ENCODE results near the gene C1QTNF3.
A peak's percentile ranks its signal among the peaks of the same experiment; 100 is the strongest.
"Not testable (repeated sequence)": the region's sequence is repeated elsewhere in the genome, so short reads cannot be mapped to it uniquely, and the experiment has no call there.

The C1QTNF3 gene

GRCh38 chr5:34037726-34038125, 5.3 kb downstream of the C1QTNF3 start:
- Histone ChIP-seq H3K4me1 (ENCODE audit: control insufficient read depth in 1 of 2, insufficient read depth in 2 of 2, low read length in 2 of 2) (peaks cover 3 to 28% of the 10 kb centered on the region in 2 donors), H3K4me3 (ENCODE audit: low read depth in 1 of 2, low read length in 2 of 2) (no peak overlapping the region), H3K9me3 (ENCODE audit: control insufficient read depth in 1 of 2, low read length in 2 of 2) (no peaks in the 10 kb centered on the region), H3K27ac (ENCODE audit: low read length) (no peak overlapping the region), H3K36me3 (ENCODE audit: control insufficient read depth in 1 of 2, insufficient read depth in 2 of 2, low read length in 2 of 2) (peaks cover 0 to 16% of the 10 kb centered on the region in 2 donors), H3K27me3 (ENCODE audit: low read depth, low read length) (no peaks in the 10 kb centered on the region)

GRCh38 chr5:34035756-34036155, 7.3 kb downstream of the C1QTNF3 start:
- Histone ChIP-seq H3K27me3 (ENCODE audit: low read depth, low read length) (no peaks in the 10 kb centered on the region), H3K4me1 (ENCODE audit: control insufficient read depth in 1 of 2, insufficient read depth in 2 of 2, low read length in 2 of 2) (peaks cover 0 to 20% of the 10 kb centered on the region in 2 donors), H3K27ac (ENCODE audit: low read length) (no peak overlapping the region), H3K36me3 (ENCODE audit: control insufficient read depth in 1 of 2, insufficient read depth in 2 of 2, low read length in 2 of 2) (peaks cover 0 to 16% of the 10 kb centered on the region in 2 donors), H3K4me3 (ENCODE audit: low read depth in 1 of 2, low read length in 2 of 2) (no peak overlapping the region), H3K9me3 (ENCODE audit: control insufficient read depth in 1 of 2, low read length in 2 of 2) (no peaks in the 10 kb centered on the region)

- Histone ChIP-seq H3K27me3 (ENCODE audit: low read depth, low read length) (no peaks in the 10 kb centered on the region), H3K4me1 (ENCODE audit: control insufficient read depth in 1 of 2, insufficient read depth in 2 of 2, low read length in 2 of 2) (peaks cover 0 to 15% of the 10 kb centered on the region in 2 donors), H3K4me3 (ENCODE audit: low read depth in 1 of 2, low read length in 2 of 2) (no peak overlapping the region), H3K36me3 (ENCODE audit: control insufficient read depth in 1 of 2, insufficient read depth in 2 of 2, low read length in 2 of 2) (peaks cover 0 to 16% of the 10 kb centered on the region in 2 donors), H3K9me3 (ENCODE audit: control insufficient read depth in 1 of 2, low read length in 2 of 2) (no peaks in the 10 kb centered on the region), H3K27ac (ENCODE audit: low read length) (no peak overlapping the region)
These were observed 8.3 kb downstream of the C1QTNF3 start for GRCh38 chr5:34034534-34035327.

GRCh38 chr5:34031966-34032365, 11.0 kb downstream of the C1QTNF3 start:
- no peaks in the 10 kb centered on the region for H3K27me3 ChIP-seq (ENCODE audit: low read depth, low read length)
- no peaks in the 10 kb centered on the region for H3K4me1 ChIP-seq (ENCODE audit: control insufficient read depth in 1 of 2, insufficient read depth in 2 of 2, low read length in 2 of 2)
- H3K36me3 ChIP-seq (ENCODE audit: control insufficient read depth in 1 of 2, insufficient read depth in 2 of 2, low read length in 2 of 2) = peaks cover 0 to 16% of the 10 kb centered on the region in 2 donors
- H3K9me3 ChIP-seq (ENCODE audit: control insufficient read depth in 1 of 2, low read length in 2 of 2) = no peaks in the 10 kb centered on the region
- H3K27ac ChIP-seq (ENCODE audit: low read length) = no peak overlapping the region
- no peak overlapping the region for H3K4me3 ChIP-seq (ENCODE audit: low read depth in 1 of 2, low read length in 2 of 2)

- Histone ChIP-seq H3K4me3 (ENCODE audit: low read depth in 1 of 2, low read length in 2 of 2) (no peak overlapping the region), H3K4me1 (ENCODE audit: control insufficient read depth in 1 of 2, insufficient read depth in 2 of 2, low read length in 2 of 2) (no peaks in the 10 kb centered on the region), H3K27ac (ENCODE audit: low read length) (no peak overlapping the region), H3K36me3 (ENCODE audit: control insufficient read depth in 1 of 2, insufficient read depth in 2 of 2, low read length in 2 of 2) (peaks cover 0 to 16% of the 10 kb centered on the region in 2 donors), H3K27me3 (ENCODE audit: low read depth, low read length) (no peaks in the 10 kb centered on the region), H3K9me3 (ENCODE audit: control insufficient read depth in 1 of 2, low read length in 2 of 2) (no peaks in the 10 kb centered on the region)
These were observed 11.9 kb downstream of the C1QTNF3 start for GRCh38 chr5:34031117-34031516.

- not testable (repeated sequence) for H3K4me3 ChIP-seq (ENCODE audit: low read depth in 1 of 2, low read length in 2 of 2); H3K9me3 ChIP-seq (ENCODE audit: control insufficient read depth in 1 of 2, low read length in 2 of 2); H3K27me3 ChIP-seq (ENCODE audit: low read depth, low read length); H3K4me1 ChIP-seq (ENCODE audit: control insufficient read depth in 1 of 2, insufficient read depth in 2 of 2, low read length in 2 of 2); H3K27ac ChIP-seq (ENCODE audit: low read length)
- peaks cover 0 to 16% of the 10 kb centered on the region in 2 donors for H3K36me3 ChIP-seq (ENCODE audit: control insufficient read depth in 1 of 2, insufficient read depth in 2 of 2, low read length in 2 of 2)
These were observed 12.4 kb downstream of the C1QTNF3 start for GRCh38 chr5:34030585-34030984.

- Histone ChIP-seq H3K36me3 (ENCODE audit: control insufficient read depth in 1 of 2, insufficient read depth in 2 of 2, low read length in 2 of 2) (peaks cover 0 to 10% of the 10 kb centered on the region in 2 donors), H3K4me1 (ENCODE audit: control insufficient read depth in 1 of 2, insufficient read depth in 2 of 2, low read length in 2 of 2) (no peaks in the 10 kb centered on the region), H3K4me3 (ENCODE audit: low read depth in 1 of 2, low read length in 2 of 2) (no peak overlapping the region), H3K27ac (ENCODE audit: low read length) (no peak overlapping the region), H3K9me3 (ENCODE audit: control insufficient read depth in 1 of 2, low read length in 2 of 2) (no peaks in the 10 kb centered on the region), H3K27me3 (ENCODE audit: low read depth, low read length) (no peaks in the 10 kb centered on the region)
These were observed 13.0 kb downstream of the C1QTNF3 start for GRCh38 chr5:34030048-34030447.

- no peak overlapping the region for H3K4me3 ChIP-seq (ENCODE audit: low read depth in 1 of 2, low read length in 2 of 2)
- no peaks in the 10 kb centered on the region for H3K4me1 ChIP-seq (ENCODE audit: control insufficient read depth in 1 of 2, insufficient read depth in 2 of 2, low read length in 2 of 2)
- H3K9me3 ChIP-seq (ENCODE audit: control insufficient read depth in 1 of 2, low read length in 2 of 2) = no peaks in the 10 kb centered on the region
- no peaks in the 10 kb centered on the region for H3K27me3 ChIP-seq (ENCODE audit: low read depth, low read length)
- H3K36me3 ChIP-seq (ENCODE audit: control insufficient read depth in 1 of 2, insufficient read depth in 2 of 2, low read length in 2 of 2) = peaks cover 7% of the 10 kb centered on the region in 2 donors
- no peak overlapping the region for H3K27ac ChIP-seq (ENCODE audit: low read length)
These were observed 14.7 kb downstream of the C1QTNF3 start for GRCh38 chr5:34028349-34028748.

GRCh38 chr5:34026089-34026761, 16.8 kb downstream of the C1QTNF3 start:
- no peaks in the 10 kb centered on the region for H3K9me3 ChIP-seq (ENCODE audit: control insufficient read depth in 1 of 2, low read length in 2 of 2)
- no peaks in the 10 kb centered on the region for H3K4me1 ChIP-seq (ENCODE audit: control insufficient read depth in 1 of 2, insufficient read depth in 2 of 2, low read length in 2 of 2)
- no peaks in the 10 kb centered on the region for H3K27me3 ChIP-seq (ENCODE audit: low read depth, low read length)
- peaks cover 5 to 7% of the 10 kb centered on the region in 2 donors for H3K36me3 ChIP-seq (ENCODE audit: control insufficient read depth in 1 of 2, insufficient read depth in 2 of 2, low read length in 2 of 2)
- no peak overlapping the region for H3K4me3 ChIP-seq (ENCODE audit: low read depth in 1 of 2, low read length in 2 of 2)
- H3K27ac ChIP-seq (ENCODE audit: low read length) = no peak overlapping the region

GRCh38 chr5:34022121-34022705, 20.8 kb downstream of the C1QTNF3 start:
- H3K36me3 ChIP-seq (ENCODE audit: control insufficient read depth in 1 of 2, insufficient read depth in 2 of 2, low read length in 2 of 2) = peaks cover 5 to 15% of the 10 kb centered on the region in 2 donors
- H3K27me3 ChIP-seq (ENCODE audit: low read depth, low read length) = no peaks in the 10 kb centered on the region
- H3K4me3 ChIP-seq (ENCODE audit: low read depth in 1 of 2, low read length in 2 of 2) = no peak overlapping the region
- H3K9me3 ChIP-seq (ENCODE audit: control insufficient read depth in 1 of 2, low read length in 2 of 2) = no peaks in the 10 kb centered on the region
- peak overlapping the region; percentile 36 for H3K27ac ChIP-seq (ENCODE audit: low read length)
- H3K4me1 ChIP-seq (ENCODE audit: control insufficient read depth in 1 of 2, insufficient read depth in 2 of 2, low read length in 2 of 2) = no peaks in the 10 kb centered on the region

- Histone ChIP-seq H3K4me3 (ENCODE audit: low read depth in 1 of 2, low read length in 2 of 2) (no peak overlapping the region), H3K4me1 (ENCODE audit: control insufficient read depth in 1 of 2, insufficient read depth in 2 of 2, low read length in 2 of 2) (no peaks in the 10 kb centered on the region), H3K36me3 (ENCODE audit: control insufficient read depth in 1 of 2, insufficient read depth in 2 of 2, low read length in 2 of 2) (peaks cover 5 to 15% of the 10 kb centered on the region in 2 donors), H3K9me3 (ENCODE audit: control insufficient read depth in 1 of 2, low read length in 2 of 2) (no peaks in the 10 kb centered on the region), H3K27ac (ENCODE audit: low read length) (no peak overlapping the region), H3K27me3 (ENCODE audit: low read depth, low read length) (no peaks in the 10 kb centered on the region)
These were observed 21.7 kb downstream of the C1QTNF3 start for GRCh38 chr5:34021334-34021733.

Data from muscle layer of duodenum (tissue), 2 donors.